Cerebellar cortex (tissue), 1 donor: ENCODE results near the gene CFAP251.
"Not testable (repeated sequence)": the region's sequence is repeated elsewhere in the genome, so short reads cannot be mapped to it uniquely, and the experiment has no call there.

Source experiments
- DNase-seq: peaks from one replicate; pipeline ENCODE4 v3.0.0-alpha.2; 2015; ENCODE audit warnings: low spot score

The CFAP251 gene

DNA sequence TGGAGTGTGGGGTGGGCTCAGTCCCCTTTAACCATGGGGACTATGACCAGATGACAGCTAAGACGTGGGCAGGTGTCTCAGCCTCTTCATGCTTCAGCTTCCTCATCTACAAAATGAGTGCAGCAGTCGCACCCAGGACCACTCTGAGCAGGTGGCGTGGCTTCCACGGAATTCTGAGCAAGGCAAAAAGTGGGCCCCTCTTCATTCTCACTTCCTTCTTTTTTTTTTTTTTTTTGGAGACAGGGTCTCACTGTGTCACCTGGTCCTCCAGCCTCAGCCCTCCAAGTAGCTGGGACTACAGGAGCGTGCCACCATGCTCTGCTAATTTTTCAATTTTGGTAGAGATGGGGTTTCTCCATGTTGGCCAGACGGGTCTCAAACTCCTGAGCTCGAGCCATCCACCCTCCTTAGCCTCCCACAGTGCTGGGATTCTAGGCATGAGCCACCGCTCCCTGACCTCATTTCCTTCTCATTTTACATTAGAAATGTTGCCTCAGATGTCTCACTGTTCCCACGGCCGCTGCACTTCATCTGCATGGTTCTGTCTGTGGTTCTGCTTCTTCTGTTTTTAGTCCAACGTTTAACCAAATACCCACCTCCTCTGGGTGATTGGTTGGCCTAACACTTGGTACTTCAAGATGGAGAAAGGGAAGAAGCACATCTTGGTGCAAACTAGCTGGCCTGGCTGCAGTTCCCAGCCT is 61.9 kb downstream of the CFAP251 start:
- DNase-seq, result no peak

DNA sequence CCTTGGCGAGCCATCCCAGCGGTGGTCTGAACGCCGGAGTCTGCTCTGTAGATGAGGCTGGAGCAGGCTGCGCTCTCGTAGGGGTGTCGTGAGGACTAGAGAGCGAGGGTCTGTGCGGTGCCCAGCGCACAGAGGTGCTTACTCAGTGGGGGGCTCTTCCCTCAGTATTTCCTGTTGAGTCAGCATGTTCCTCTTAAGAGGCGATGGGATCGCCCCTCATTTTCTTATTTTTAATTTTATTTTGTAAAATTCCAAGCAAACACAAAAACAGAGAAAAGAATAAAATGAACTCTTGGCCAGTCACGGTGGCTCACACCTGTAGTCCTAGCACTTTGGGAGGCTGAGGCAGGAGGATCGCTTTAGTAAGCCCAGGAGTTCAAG is 62.5 kb downstream of the CFAP251 start:
- DNase-seq, result no peak

GRCh38 chr12:121981456-121981855 is 63.1 kb downstream of the CFAP251 start:
- DNase-seq, result no peak

GRCh38 chr12:121982950-121983349 is 64.6 kb downstream of the CFAP251 start:
- DNase-seq, result no peak

GRCh38 chr12:121983536-121984210 is 65.3 kb downstream of the CFAP251 start:
- DNase-seq, result no peak

GRCh38 chr12:121986489-121987245 is 68.3 kb downstream of the CFAP251 start:
- no peak for DNase-seq

DNA sequence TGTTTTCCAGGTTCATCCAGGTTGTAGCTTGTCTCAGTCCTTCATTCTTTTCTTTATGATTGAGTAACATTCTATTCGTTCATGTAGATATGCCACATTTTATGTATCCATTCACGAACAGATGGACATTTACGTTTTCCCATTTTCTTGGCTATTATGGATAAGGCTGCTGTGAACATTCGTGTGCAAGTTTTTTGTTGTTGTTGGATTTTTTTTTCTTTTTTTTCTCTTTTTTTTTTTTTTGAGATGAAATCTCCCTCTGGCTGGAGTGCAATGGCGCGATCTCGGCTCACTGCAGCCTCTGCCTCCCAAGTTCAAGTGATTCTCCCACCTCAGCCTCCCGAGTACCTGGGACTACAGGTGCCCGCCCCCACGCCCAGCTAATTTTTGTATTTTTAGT is 70.1 kb downstream of the CFAP251 start:
- DNase-seq, result not testable (repeated sequence)

GRCh38 chr12:121989276-121990113 is 71.1 kb downstream of the CFAP251 start:
- no peak for DNase-seq

GRCh38 chr12:121990114-121990647 is 71.8 kb downstream of the CFAP251 start:
- no peak for DNase-seq

DNA sequence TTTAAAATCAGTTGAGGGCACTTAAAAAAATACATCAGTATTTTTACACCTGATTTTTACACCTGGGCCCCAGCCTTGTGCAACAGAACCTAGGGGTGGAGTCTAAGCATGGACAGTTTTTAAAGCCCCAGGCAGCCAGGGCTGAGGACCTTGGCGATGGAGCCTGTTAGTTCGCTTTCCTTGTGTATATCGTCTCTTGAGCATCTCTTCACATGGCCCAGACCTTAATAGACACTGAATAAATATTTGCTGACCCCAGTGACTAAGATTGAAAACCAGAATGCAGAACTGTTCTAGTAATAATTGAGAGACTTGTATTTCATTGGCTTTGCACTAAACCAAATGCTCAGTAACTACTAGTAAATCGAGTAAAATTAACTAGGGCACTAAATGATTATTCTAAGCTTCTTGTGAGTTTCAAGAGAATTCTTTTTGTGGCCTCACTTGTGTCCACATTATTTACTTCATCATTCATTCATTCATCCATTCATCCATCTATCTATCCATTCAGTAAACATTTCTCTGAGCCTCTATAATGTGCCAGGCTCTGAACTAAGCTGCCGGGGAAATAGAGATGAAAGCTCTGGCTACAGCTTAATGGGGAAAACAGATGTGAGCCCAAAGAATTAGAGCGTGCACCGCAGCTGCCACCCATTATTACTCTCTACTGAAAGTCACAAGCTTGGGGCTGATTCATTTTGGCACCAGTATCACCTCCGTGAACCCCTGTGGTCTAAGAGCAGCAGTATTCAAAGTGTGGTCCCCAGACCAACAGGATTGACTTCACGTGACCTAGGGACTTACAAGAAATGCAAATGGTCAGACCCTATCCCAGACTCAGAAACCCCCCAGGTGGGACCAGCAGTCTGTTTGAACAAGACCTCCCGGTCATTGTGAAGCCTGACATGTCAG is 72.6 kb downstream of the CFAP251 start:
- no peak for DNase-seq

DNA sequence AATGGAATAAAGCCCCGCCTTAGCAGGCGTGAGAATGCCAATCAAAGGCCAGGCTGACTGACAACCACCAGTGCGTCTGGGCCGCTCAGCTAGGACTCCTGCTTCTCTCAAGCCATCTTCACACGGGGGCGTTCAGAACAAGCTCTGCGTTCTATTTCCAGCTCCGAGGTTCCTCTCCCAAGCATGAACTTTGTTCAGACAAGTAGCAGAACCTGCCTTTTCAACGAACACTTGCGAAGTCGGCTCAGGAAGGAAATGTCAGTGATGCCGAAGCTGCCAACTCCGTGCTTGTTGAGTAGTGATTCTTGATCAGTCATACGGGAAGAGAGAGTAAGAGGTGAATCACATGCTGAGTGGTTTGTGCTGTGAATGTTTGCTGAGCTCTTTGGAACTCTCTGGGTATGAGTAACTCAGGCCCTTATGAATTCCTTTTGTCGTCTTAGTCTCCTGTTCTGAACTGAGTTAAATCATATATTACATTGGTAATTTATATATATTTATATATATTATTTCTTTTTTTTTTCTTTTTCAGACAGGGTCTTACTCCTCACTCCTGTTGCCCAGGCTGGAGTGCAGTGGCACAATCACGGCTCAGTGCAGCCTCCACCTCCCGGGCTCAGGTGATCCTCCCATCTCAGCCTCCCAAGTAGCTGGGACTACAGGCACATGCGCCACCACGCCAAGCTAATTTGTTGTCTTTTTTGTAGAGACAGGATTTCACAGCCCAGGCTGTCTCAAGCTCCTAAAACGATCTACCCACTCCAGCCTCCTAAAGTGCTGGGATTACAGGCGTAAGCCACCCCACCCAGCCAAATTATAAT is 73.9 kb downstream of the CFAP251 start:
- DNase-seq, result no peak

DNA sequence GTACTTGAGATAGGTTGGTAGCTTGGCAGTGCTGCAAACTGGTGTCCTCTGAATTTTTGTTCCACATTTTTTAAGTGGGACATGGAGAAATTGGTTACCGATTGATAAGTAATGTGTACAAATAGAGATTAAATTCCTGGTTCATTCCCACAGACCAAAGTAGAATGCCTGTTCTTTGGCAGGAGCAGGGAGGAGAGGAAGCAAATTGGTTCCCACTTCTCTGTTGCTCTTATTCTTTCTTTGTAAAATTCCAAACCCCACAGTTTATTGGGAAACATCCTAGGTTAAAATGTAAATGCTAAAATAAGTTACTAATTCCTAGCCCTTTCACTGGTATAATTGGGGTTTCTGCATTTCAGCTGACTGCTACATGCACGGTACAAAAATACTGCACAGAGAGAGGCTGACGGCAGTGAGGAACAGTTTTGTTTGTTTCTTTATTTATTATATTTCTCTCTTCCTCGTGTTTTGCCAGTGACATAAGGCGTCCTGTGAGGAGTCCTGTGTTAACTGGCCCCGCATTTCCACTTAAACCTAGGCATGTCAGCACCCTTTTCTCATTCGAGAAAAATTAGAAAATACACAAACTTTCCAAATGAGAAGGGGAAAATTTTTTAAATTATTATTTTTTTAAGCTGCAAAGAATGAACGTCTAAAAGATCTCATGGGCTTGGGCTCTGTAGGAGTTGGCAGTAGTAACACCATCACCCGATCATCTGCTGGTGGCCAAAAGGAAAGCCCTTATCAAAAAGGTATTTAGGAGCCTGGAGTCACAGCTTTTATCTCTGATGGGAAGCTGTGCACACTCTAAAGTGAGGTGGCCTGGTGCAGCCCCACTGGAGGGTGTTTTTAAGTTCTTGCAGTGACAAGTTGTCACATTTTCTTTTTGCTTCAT is 77.9 kb downstream of the CFAP251 start:
- DNase-seq, result no peak

- no peak for DNase-seq
Measured at GRCh38 chr12:121996945-121997612, 78.7 kb downstream of the CFAP251 start.

- no peak for DNase-seq
Measured at GRCh38 chr12:122001466-122002209, 83.2 kb downstream of the CFAP251 start.

DNA sequence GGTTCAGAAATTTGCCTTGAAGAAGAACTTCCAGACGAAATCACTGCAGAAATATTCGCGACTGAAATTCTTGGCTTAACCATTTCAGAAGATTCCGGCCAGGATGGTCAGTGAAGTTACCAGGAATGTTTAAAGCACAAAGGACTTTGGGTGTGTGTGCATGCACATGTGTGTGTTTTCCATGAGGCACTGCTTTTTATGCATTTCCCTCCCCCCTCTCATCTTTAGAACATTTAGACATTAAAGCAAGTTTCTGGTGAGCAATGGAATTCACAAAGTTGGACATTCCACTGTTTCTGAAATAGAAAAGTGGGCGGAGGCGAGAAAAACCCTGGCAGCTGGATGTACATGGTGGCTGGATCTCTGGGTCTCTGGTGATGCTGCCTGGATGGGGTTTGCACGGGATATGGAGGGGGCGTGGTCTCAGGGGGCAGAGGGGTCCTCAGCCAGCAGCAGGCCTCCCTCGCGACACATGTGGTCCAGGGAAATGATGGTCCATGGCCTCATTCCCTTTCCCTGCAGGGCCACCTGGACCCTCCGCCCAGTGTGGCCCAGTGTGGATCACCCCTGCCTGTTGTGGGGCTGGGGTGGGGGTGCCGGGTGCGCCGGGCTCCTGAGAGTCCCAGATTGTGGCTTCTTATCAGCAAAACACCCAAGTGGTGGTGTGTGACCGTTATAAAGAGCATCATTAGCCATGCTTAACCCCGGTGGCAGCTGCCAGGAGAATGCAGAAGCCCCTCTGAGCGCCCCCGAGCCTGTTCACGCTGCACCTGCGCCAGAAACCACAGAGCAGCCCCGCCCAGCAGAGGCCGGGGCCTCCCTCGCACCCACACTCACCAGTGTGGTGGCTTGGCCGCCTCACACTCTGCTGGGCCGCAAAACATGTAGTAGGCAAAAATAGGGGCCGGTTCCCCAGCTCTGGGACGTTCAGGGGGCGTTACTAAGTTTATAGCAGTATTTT is 85.5 kb downstream of the CFAP251 start:
- DNase-seq, result no peak

GRCh38 chr12:122004633-122005071 is 86.3 kb downstream of the CFAP251 start:
- DNase-seq, result no peak
